ENCODE measurements around the gene TLE2. TPM values are rescaled to one million over a fixed set of nuclear protein-coding genes. Genes with fewer than 3 reads are reported as not detected.
A peak's percentile ranks its signal among the peaks of the same experiment; 100 is the strongest.

The TLE2 gene
- total RNA-seq (10 to 100 TPM; 31.7 to 88.0 (median 40.2) TPM), polyA plus RNA-seq (10 to 100 TPM; 12.0 to 46.7 (median 22.8) TPM)
- long read RNA-seq, donor 1, partial matches to known transcripts, result 19 of 21 reads
- long read RNA-seq, donor 1, other reads (novel, unspliced or antisense), result 0 of 21 reads
- long read RNA-seq, donor 2, partial matches to known transcripts, result 0 of 11 reads
- long read RNA-seq, donor 2, other reads (novel, unspliced or antisense), result 10 of 11 reads

DNA sequence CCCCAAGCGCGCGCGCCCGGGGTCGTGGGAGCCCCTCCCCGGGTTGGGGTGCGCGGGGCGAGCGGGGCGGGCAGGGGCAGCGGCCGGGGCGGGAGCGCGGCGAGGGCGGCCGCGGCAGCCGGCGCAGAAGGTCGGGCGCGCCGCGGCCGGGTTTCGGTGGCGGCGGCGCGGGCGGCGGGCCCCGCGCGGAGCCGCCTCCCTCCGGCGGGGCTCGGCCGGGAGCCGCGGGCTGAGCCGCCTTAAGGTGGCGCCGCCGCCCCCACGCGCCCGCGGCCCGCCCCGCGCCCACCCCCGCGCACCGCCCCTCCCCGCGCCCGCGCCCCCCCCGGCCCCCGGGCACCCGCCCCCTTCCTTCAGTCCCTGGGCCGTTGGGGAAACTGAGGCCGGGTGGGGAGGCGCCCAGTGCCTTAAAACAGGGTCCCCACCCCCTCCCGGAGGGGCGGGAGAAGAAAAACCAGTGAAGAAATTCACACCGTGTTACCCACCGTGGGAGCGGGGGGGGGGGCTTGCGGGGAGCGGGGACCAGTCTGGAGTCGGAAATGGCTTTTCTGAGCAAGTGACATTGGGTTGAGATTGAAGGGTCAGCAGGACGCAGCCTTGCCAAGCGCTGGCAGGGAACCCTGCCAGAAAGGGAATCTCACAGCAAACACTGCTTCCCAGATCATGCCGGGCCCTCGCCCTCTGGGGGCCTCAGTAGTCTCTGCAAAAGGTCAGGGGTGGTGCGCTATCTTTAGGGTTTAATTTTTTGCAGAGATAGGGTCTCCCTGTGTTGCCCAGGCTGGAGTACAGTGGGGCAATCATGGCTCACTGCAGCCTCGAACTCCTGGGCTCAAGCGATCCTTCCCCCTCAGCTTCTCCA lies at the start of gene TLE2:
Gene TLE2, minus strand, starts transcription at position 216 of the 859 bp plus-strand sequence. CDS start 376 bp downstream, outside the sequence.
- TF ChIP-seq CTCF (IDR thresholded peaks at IDR 0.05 in 8 of 11, conservative IDR thresholded peaks at IDR 0.05 in 3 of 11) (no peak), POLR2A (IDR thresholded peaks at IDR 0.05) (no peak), POLR2AphosphoS5 (IDR thresholded peaks at IDR 0.05) (no peak)
- Histone ChIP-seq H3K27me3 (replicated peaks in 1 of 7) (peaks cover 0 to 62% (median 15%) of the 10 kb centered on the region in 7 donors), H3K27ac (peak within 1 kb of the TSS in 6 of 8 donors; percentile 55 to 82 (median 70)), H3K4me1 (peaks cover 0 to 48% (median 33%) of the 10 kb centered on the region in 6 donors), H3K36me3 (no peaks in the 10 kb centered on the region), H3K9me3 (no peaks in the 10 kb centered on the region), H3K4me3 (peak within 1 kb of the TSS; percentile 32 to 73 (median 44))
- intact Hi-C loops (cut with DNase I; ENCODE audit: low total_unique reads), result no loop called here
- DNase-seq, result no peak
- WGBS, 5 donors, result 3 to 18% (median 10%) methylated on average over 13 to 85 of the region's 85 CpGs

GRCh38 chr19:3075605-3076431 lies 46.7 kb upstream of the TLE2 start:
- H3K4me3 ChIP-seq, result peak overlapping the region in 1 of 8 donors; percentile 44
- H3K36me3 ChIP-seq, result no peaks in the 10 kb centered on the region
- WGBS, 5 donors, result 16 to 32% (median 20%) methylated on average over 19 to 41 of the region's 41 CpGs
- peaks cover 4 to 24% (median 14%) of the 10 kb centered on the region in 6 donors for H3K4me1 ChIP-seq
- H3K27me3 ChIP-seq (replicated peaks in 1 of 7), result peaks cover 0 to 8% (median 0%) of the 10 kb centered on the region in 7 donors
- intact Hi-C loops (cut with DNase I; ENCODE audit: low total_unique reads), result no loop called here
- H3K9me3 ChIP-seq, result no peaks in the 10 kb centered on the region
- peak; percentile 37 to 64 (median 47) for TF ChIP-seq POLR2AphosphoS5 (IDR thresholded peaks at IDR 0.05)
- no peak for TF ChIP-seq POLR2A (IDR thresholded peaks at IDR 0.05)
- TF ChIP-seq CTCF (IDR thresholded peaks at IDR 0.05 in 8 of 11, conservative IDR thresholded peaks at IDR 0.05 in 3 of 11), result peak; percentile 86 to 98 (median 96)
- peak overlapping the region in 1 of 8 donors; percentile 12 for H3K27ac ChIP-seq
- peak; percentile 91 for DNase-seq

- intact Hi-C loops (cut with DNase I; ENCODE audit: low total_unique reads), result no loop called here
- Histone ChIP-seq H3K27me3 (replicated peaks in 1 of 7) (peaks cover 0 to 8% (median 0%) of the 10 kb centered on the region in 7 donors), H3K27ac (peak overlapping the region in 3 of 8 donors; percentile 14 to 50 (median 38)), H3K36me3 (no peaks in the 10 kb centered on the region), H3K4me1 (peaks cover 4 to 16% (median 11%) of the 10 kb centered on the region in 6 donors), H3K4me3 (no peak overlapping the region), H3K9me3 (no peaks in the 10 kb centered on the region)
- TF ChIP-seq CTCF (IDR thresholded peaks at IDR 0.05 in 8 of 11, conservative IDR thresholded peaks at IDR 0.05 in 3 of 11), result no peak
- no peak for TF ChIP-seq POLR2AphosphoS5 (IDR thresholded peaks at IDR 0.05)
- TF ChIP-seq POLR2A (IDR thresholded peaks at IDR 0.05), result no peak
- WGBS, 5 donors, result 61 to 75% (median 73%) methylated on average over 8 of the region's 8 CpGs
- DNase-seq, result no peak
Measured at GRCh38 chr19:3073931-3074595, 45.0 kb upstream of the TLE2 start.

Data from spleen (tissue), 13 donors.